ENCODE results near the gene CCBE1.
A peak's percentile ranks its signal among the peaks of the same experiment; 100 is the strongest.
"Not testable (repeated sequence)": the region's sequence is repeated elsewhere in the genome, so short reads cannot be mapped to it uniquely, and the experiment has no call there.

The CCBE1 gene

GRCh38 chr18:59715445-59715844 is 18.2 kb upstream of the CCBE1 start:
- H3K9ac ChIP-seq (ENCODE audit: low read length): peak overlapping the region; percentile 32
- H3K27me3 ChIP-seq (replicated peaks; ENCODE audit: control insufficient read depth, insufficient read depth, low read length): no peaks in the 10 kb centered on the region
- no peaks in the 10 kb centered on the region for H3K36me3 ChIP-seq (ENCODE audit: control insufficient read depth, insufficient read depth, low read length, severe bottlenecking)
- H3K9me3 ChIP-seq (ENCODE audit: control insufficient read depth, low read length): no peaks in the 10 kb centered on the region
- H3K4me1 ChIP-seq (ENCODE audit: control insufficient read depth, insufficient read depth, low read length): peaks cover 41% of the 10 kb centered on the region
- DNase-seq (ENCODE audit: low read depth): no peak
- H3K4me3 ChIP-seq (ENCODE audit: low read length): no peak overlapping the region

- not testable (repeated sequence) for H3K9me3 ChIP-seq (ENCODE audit: control insufficient read depth, low read length); H3K36me3 ChIP-seq (ENCODE audit: control insufficient read depth, insufficient read depth, low read length, severe bottlenecking); H3K9ac ChIP-seq (ENCODE audit: low read length); H3K27me3 ChIP-seq (replicated peaks; ENCODE audit: control insufficient read depth, insufficient read depth, low read length); DNase-seq (ENCODE audit: low read depth); H3K4me3 ChIP-seq (ENCODE audit: low read length)
- peaks cover 30% of the 10 kb centered on the region for H3K4me1 ChIP-seq (ENCODE audit: control insufficient read depth, insufficient read depth, low read length)
These were observed 16.9 kb upstream of the CCBE1 start for GRCh38 chr18:59714096-59714495.

- no peaks in the 10 kb centered on the region for H3K9me3 ChIP-seq (ENCODE audit: control insufficient read depth, low read length)
- H3K4me1 ChIP-seq (ENCODE audit: control insufficient read depth, insufficient read depth, low read length): peaks cover 12% of the 10 kb centered on the region
- H3K27me3 ChIP-seq (replicated peaks; ENCODE audit: control insufficient read depth, insufficient read depth, low read length): no peaks in the 10 kb centered on the region
- no peak overlapping the region for H3K9ac ChIP-seq (ENCODE audit: low read length)
- no peak for DNase-seq (ENCODE audit: low read depth)
- no peak overlapping the region for H3K4me3 ChIP-seq (ENCODE audit: low read length)
- H3K36me3 ChIP-seq (ENCODE audit: control insufficient read depth, insufficient read depth, low read length, severe bottlenecking): no peaks in the 10 kb centered on the region
These were observed 15.1 kb upstream of the CCBE1 start for GRCh38 chr18:59712311-59712710.

GRCh38 chr18:59708988-59709387 is 11.8 kb upstream of the CCBE1 start:
- Histone ChIP-seq H3K4me1 (ENCODE audit: control insufficient read depth, insufficient read depth, low read length) (peaks cover 14% of the 10 kb centered on the region), H3K27me3 (replicated peaks; ENCODE audit: control insufficient read depth, insufficient read depth, low read length) (no peaks in the 10 kb centered on the region), H3K9me3 (ENCODE audit: control insufficient read depth, low read length) (no peaks in the 10 kb centered on the region), H3K36me3 (ENCODE audit: control insufficient read depth, insufficient read depth, low read length, severe bottlenecking) (no peaks in the 10 kb centered on the region), H3K9ac (ENCODE audit: low read length) (no peak overlapping the region), H3K4me3 (ENCODE audit: low read length) (no peak overlapping the region)
- DNase-seq (ENCODE audit: low read depth): no peak

GRCh38 chr18:59707306-59707705 is 10.1 kb upstream of the CCBE1 start:
- no peak overlapping the region for H3K9ac ChIP-seq (ENCODE audit: low read length)
- H3K9me3 ChIP-seq (ENCODE audit: control insufficient read depth, low read length): no peaks in the 10 kb centered on the region
- H3K27me3 ChIP-seq (replicated peaks; ENCODE audit: control insufficient read depth, insufficient read depth, low read length): no peaks in the 10 kb centered on the region
- no peak for DNase-seq (ENCODE audit: low read depth)
- H3K4me3 ChIP-seq (ENCODE audit: low read length): no peak overlapping the region
- H3K36me3 ChIP-seq (ENCODE audit: control insufficient read depth, insufficient read depth, low read length, severe bottlenecking): no peaks in the 10 kb centered on the region
- H3K4me1 ChIP-seq (ENCODE audit: control insufficient read depth, insufficient read depth, low read length): peaks cover 14% of the 10 kb centered on the region

GRCh38 chr18:59706499-59706898 is 9.3 kb upstream of the CCBE1 start:
- no peaks in the 10 kb centered on the region for H3K36me3 ChIP-seq (ENCODE audit: control insufficient read depth, insufficient read depth, low read length, severe bottlenecking)
- no peak overlapping the region for H3K9ac ChIP-seq (ENCODE audit: low read length)
- H3K4me1 ChIP-seq (ENCODE audit: control insufficient read depth, insufficient read depth, low read length): peaks cover 14% of the 10 kb centered on the region
- no peak overlapping the region for H3K4me3 ChIP-seq (ENCODE audit: low read length)
- DNase-seq (ENCODE audit: low read depth): no peak
- no peaks in the 10 kb centered on the region for H3K27me3 ChIP-seq (replicated peaks; ENCODE audit: control insufficient read depth, insufficient read depth, low read length)
- H3K9me3 ChIP-seq (ENCODE audit: control insufficient read depth, low read length): no peaks in the 10 kb centered on the region

GRCh38 chr18:59705145-59705544 is 7.9 kb upstream of the CCBE1 start:
- H3K4me3 ChIP-seq (ENCODE audit: low read length): no peak overlapping the region
- peaks cover 14% of the 10 kb centered on the region for H3K4me1 ChIP-seq (ENCODE audit: control insufficient read depth, insufficient read depth, low read length)
- no peak overlapping the region for H3K9ac ChIP-seq (ENCODE audit: low read length)
- DNase-seq (ENCODE audit: low read depth): peak; percentile 45
- no peaks in the 10 kb centered on the region for H3K36me3 ChIP-seq (ENCODE audit: control insufficient read depth, insufficient read depth, low read length, severe bottlenecking)
- H3K27me3 ChIP-seq (replicated peaks; ENCODE audit: control insufficient read depth, insufficient read depth, low read length): no peaks in the 10 kb centered on the region
- H3K9me3 ChIP-seq (ENCODE audit: control insufficient read depth, low read length): no peaks in the 10 kb centered on the region

GRCh38 chr18:59704146-59704545 is 6.9 kb upstream of the CCBE1 start:
- no peaks in the 10 kb centered on the region for H3K36me3 ChIP-seq (ENCODE audit: control insufficient read depth, insufficient read depth, low read length, severe bottlenecking)
- no peaks in the 10 kb centered on the region for H3K9me3 ChIP-seq (ENCODE audit: control insufficient read depth, low read length)
- H3K4me3 ChIP-seq (ENCODE audit: low read length): no peak overlapping the region
- H3K9ac ChIP-seq (ENCODE audit: low read length): no peak overlapping the region
- peaks cover 14% of the 10 kb centered on the region for H3K4me1 ChIP-seq (ENCODE audit: control insufficient read depth, insufficient read depth, low read length)
- no peaks in the 10 kb centered on the region for H3K27me3 ChIP-seq (replicated peaks; ENCODE audit: control insufficient read depth, insufficient read depth, low read length)
- no peak for DNase-seq (ENCODE audit: low read depth)

- Histone ChIP-seq H3K27me3 (replicated peaks; ENCODE audit: control insufficient read depth, insufficient read depth, low read length) (no peaks in the 10 kb centered on the region), H3K4me3 (ENCODE audit: low read length) (no peak overlapping the region), H3K9ac (ENCODE audit: low read length) (no peak overlapping the region), H3K36me3 (ENCODE audit: control insufficient read depth, insufficient read depth, low read length, severe bottlenecking) (no peaks in the 10 kb centered on the region), H3K9me3 (ENCODE audit: control insufficient read depth, low read length) (no peaks in the 10 kb centered on the region), H3K4me1 (ENCODE audit: control insufficient read depth, insufficient read depth, low read length) (peaks cover 13% of the 10 kb centered on the region)
- no peak for DNase-seq (ENCODE audit: low read depth)
These were observed 4.0 kb upstream of the CCBE1 start for GRCh38 chr18:59701272-59701671.

GRCh38 chr18:59700535-59700967 is 3.3 kb upstream of the CCBE1 start:
- no peaks in the 10 kb centered on the region for H3K36me3 ChIP-seq (ENCODE audit: control insufficient read depth, insufficient read depth, low read length, severe bottlenecking)
- no peak overlapping the region for H3K4me3 ChIP-seq (ENCODE audit: low read length)
- peaks cover 13% of the 10 kb centered on the region for H3K4me1 ChIP-seq (ENCODE audit: control insufficient read depth, insufficient read depth, low read length)
- H3K27me3 ChIP-seq (replicated peaks; ENCODE audit: control insufficient read depth, insufficient read depth, low read length): no peaks in the 10 kb centered on the region
- H3K9ac ChIP-seq (ENCODE audit: low read length): peak overlapping the region; percentile 33
- DNase-seq (ENCODE audit: low read depth): no peak
- no peaks in the 10 kb centered on the region for H3K9me3 ChIP-seq (ENCODE audit: control insufficient read depth, low read length)

- no peak for DNase-seq (ENCODE audit: low read depth)
- H3K36me3 ChIP-seq (ENCODE audit: control insufficient read depth, insufficient read depth, low read length, severe bottlenecking): no peaks in the 10 kb centered on the region
- no peaks in the 10 kb centered on the region for H3K27me3 ChIP-seq (replicated peaks; ENCODE audit: control insufficient read depth, insufficient read depth, low read length)
- peak overlapping the region; percentile 33 for H3K9ac ChIP-seq (ENCODE audit: low read length)
- H3K9me3 ChIP-seq (ENCODE audit: control insufficient read depth, low read length): no peaks in the 10 kb centered on the region
- H3K4me1 ChIP-seq (ENCODE audit: control insufficient read depth, insufficient read depth, low read length): peaks cover 8% of the 10 kb centered on the region
- H3K4me3 ChIP-seq (ENCODE audit: low read length): no peak overlapping the region
These were observed 2.7 kb upstream of the CCBE1 start for GRCh38 chr18:59699750-59700534.

GRCh38 chr18:59699061-59699460 is 1.8 kb upstream of the CCBE1 start:
- Histone ChIP-seq H3K4me1 (ENCODE audit: control insufficient read depth, insufficient read depth, low read length) (peaks cover 5% of the 10 kb centered on the region), H3K36me3 (ENCODE audit: control insufficient read depth, insufficient read depth, low read length, severe bottlenecking) (no peaks in the 10 kb centered on the region), H3K4me3 (ENCODE audit: low read length) (no peak overlapping the region), H3K27me3 (replicated peaks; ENCODE audit: control insufficient read depth, insufficient read depth, low read length) (no peaks in the 10 kb centered on the region), H3K9me3 (ENCODE audit: control insufficient read depth, low read length) (no peaks in the 10 kb centered on the region), H3K9ac (ENCODE audit: low read length) (no peak overlapping the region)
- no peak for DNase-seq (ENCODE audit: low read depth)
